ENCODE measurements around the gene UBE4B.

DNA sequence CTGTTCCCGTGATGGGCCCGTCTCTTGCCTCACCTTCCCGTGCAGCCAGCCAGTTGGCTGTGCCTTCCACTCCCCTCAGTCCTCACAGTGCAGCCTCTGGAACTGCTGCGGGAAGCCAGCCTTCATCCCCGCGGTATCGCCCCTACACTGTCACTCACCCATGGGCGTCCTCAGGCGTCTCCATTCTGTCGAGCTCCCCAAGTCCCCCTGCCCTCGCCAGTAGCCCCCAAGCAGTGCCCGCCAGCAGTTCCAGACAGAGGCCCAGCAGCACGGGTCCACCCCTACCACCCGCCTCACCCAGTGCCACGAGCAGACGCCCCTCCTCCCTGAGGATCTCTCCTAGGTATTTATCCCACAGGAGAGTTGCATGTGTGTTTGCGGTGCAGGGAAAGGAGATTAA is 73.5 kb downstream of the UBE4B start:
- TF ChIP-seq, protein P1, sequence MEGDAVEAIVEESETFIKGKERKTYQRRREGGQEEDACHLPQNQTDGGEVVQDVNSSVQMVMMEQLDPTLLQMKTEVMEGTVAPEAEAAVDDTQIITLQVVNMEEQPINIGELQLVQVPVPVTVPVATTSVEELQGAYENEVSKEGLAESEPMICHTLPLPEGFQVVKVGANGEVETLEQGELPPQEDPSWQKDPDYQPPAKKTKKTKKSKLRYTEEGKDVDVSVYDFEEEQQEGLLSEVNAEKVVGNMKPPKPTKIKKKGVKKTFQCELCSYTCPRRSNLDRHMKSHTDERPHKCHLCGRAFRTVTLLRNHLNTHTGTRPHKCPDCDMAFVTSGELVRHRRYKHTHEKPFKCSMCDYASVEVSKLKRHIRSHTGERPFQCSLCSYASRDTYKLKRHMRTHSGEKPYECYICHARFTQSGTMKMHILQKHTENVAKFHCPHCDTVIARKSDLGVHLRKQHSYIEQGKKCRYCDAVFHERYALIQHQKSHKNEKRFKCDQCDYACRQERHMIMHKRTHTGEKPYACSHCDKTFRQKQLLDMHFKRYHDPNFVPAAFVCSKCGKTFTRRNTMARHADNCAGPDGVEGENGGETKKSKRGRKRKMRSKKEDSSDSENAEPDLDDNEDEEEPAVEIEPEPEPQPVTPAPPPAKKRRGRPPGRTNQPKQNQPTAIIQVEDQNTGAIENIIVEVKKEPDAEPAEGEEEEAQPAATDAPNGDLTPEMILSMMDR (conservative IDR thresholded peaks at IDR 0.05; ENCODE audit: low read depth in 2 of 2) = no peak
- TF ChIP-seq, protein P2, sequence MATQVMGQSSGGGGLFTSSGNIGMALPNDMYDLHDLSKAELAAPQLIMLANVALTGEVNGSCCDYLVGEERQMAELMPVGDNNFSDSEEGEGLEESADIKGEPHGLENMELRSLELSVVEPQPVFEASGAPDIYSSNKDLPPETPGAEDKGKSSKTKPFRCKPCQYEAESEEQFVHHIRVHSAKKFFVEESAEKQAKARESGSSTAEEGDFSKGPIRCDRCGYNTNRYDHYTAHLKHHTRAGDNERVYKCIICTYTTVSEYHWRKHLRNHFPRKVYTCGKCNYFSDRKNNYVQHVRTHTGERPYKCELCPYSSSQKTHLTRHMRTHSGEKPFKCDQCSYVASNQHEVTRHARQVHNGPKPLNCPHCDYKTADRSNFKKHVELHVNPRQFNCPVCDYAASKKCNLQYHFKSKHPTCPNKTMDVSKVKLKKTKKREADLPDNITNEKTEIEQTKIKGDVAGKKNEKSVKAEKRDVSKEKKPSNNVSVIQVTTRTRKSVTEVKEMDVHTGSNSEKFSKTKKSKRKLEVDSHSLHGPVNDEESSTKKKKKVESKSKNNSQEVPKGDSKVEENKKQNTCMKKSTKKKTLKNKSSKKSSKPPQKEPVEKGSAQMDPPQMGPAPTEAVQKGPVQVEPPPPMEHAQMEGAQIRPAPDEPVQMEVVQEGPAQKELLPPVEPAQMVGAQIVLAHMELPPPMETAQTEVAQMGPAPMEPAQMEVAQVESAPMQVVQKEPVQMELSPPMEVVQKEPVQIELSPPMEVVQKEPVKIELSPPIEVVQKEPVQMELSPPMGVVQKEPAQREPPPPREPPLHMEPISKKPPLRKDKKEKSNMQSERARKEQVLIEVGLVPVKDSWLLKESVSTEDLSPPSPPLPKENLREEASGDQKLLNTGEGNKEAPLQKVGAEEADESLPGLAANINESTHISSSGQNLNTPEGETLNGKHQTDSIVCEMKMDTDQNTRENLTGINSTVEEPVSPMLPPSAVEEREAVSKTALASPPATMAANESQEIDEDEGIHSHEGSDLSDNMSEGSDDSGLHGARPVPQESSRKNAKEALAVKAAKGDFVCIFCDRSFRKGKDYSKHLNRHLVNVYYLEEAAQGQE (IDR thresholded peaks at IDR 0.05; ENCODE audit: unreplicated experiment) = no peak
- TF ChIP-seq ZNF114 (CRISPR knock-in tag; IDR thresholded peaks at IDR 0.05) (no peak), EZH2 (IDR thresholded peaks at IDR 0.05; ENCODE audit: low read depth, unreplicated experiment) (no peak), EZH2phosphoT487 (IDR thresholded peaks at IDR 0.05; ENCODE audit: unreplicated experiment) (no peak), ZNF331 (CRISPR knock-in tag; IDR thresholded peaks at IDR 0.05; ENCODE audit: low read depth) (no peak), POLR2AphosphoS5 (IDR thresholded peaks at IDR 0.05; ENCODE audit: low read depth) (no peak), JUNB (IDR thresholded peaks at IDR 0.05; ENCODE audit: unreplicated experiment) (no peak)

Data from GM23338 (cell line).